ENCODE results near the gene TMEM181.

- TF ChIP-seq CTCF (IDR thresholded peaks at IDR 0.05; ENCODE audit: poor library complexity) (no peak), EZH2 (IDR thresholded peaks at IDR 0.05; ENCODE audit: borderline replicate concordance) (no peak), EZH2phosphoT487 (IDR thresholded peaks at IDR 0.05; ENCODE audit: low read depth, severe bottlenecking, unreplicated experiment) (no peak)
Observed at GRCh38 chr6:158517038-158517437, 42.9 kb upstream of the TMEM181 start.
